Right renal pelvis (tissue), 4 donors: ENCODE measurements around the gene CADM1. TPM values are rescaled to one million over a fixed set of nuclear protein-coding genes. Genes with fewer than 3 reads are reported as not detected.

Experiments
- DNase-seq, 4 donors: peaks; one replicate each; pipeline ENCODE4 v3.0.0-alpha.2; 2013; ENCODE audit warnings: low read depth in 4 of 4, low spot score in 3 of 4, missing footprints in 1 of 4
- polyA plus RNA-seq, 4 donors: library from polyadenylated mRNA; unstranded; fragments of 120-200 nt; gene quantifications; one replicate each; pipeline ENCODE4 v1.2.1, GENCODE V29; 2013; ENCODE audit not compliant: insufficient read length in 4 of 4

The CADM1 gene
- polyA plus RNA-seq, 4 donors = 126 to 146 (median 136) TPM

GRCh38 chr11:115363426-115363825 is 140.8 kb downstream of the CADM1 start:
- no peak for DNase-seq

GRCh38 chr11:115362997-115363396 is 141.2 kb downstream of the CADM1 start:
- no peak for DNase-seq

GRCh38 chr11:115361025-115361424 is 143.2 kb downstream of the CADM1 start:
- no peak for DNase-seq

- DNase-seq = no peak
Measured at GRCh38 chr11:115360186-115360824, 143.9 kb downstream of the CADM1 start.

GRCh38 chr11:115357066-115357465 is 147.1 kb downstream of the CADM1 start:
- no peak for DNase-seq

- DNase-seq = no peak
Measured at GRCh38 chr11:115352805-115353485, 151.3 kb downstream of the CADM1 start.

- no peak for DNase-seq
Measured at GRCh38 chr11:115349335-115350017, 154.7 kb downstream of the CADM1 start.

- DNase-seq = no peak
Measured at GRCh38 chr11:115348416-115348815, 155.8 kb downstream of the CADM1 start.

GRCh38 chr11:115347106-115347505 is 157.1 kb downstream of the CADM1 start:
- DNase-seq = no peak

- no peak for DNase-seq
Measured at GRCh38 chr11:115345840-115346239, 158.4 kb downstream of the CADM1 start.

- no peak for DNase-seq
Measured at GRCh38 chr11:115345361-115345760, 158.9 kb downstream of the CADM1 start.

GRCh38 chr11:115344846-115345245 is 159.4 kb downstream of the CADM1 start:
- no peak for DNase-seq

- no peak for DNase-seq
Measured at GRCh38 chr11:115342142-115342541, 162.1 kb downstream of the CADM1 start.

GRCh38 chr11:115340874-115341273 is 163.3 kb downstream of the CADM1 start:
- no peak for DNase-seq

GRCh38 chr11:115338476-115338875 is 165.7 kb downstream of the CADM1 start:
- DNase-seq = no peak

GRCh38 chr11:115334932-115335788 is 169.1 kb downstream of the CADM1 start:
- no peak for DNase-seq

- DNase-seq = no peak
Measured at GRCh38 chr11:115333949-115334348, 170.3 kb downstream of the CADM1 start.

GRCh38 chr11:115333121-115333520 is 171.1 kb downstream of the CADM1 start:
- DNase-seq = no peak

GRCh38 chr11:115330684-115331482 is 173.3 kb downstream of the CADM1 start:
- no peak for DNase-seq

- DNase-seq = no peak
Measured at GRCh38 chr11:115326526-115326925, 177.7 kb downstream of the CADM1 start.
